GM23248 (cell line): ENCODE data around the gene ADGRL2. TPM values are rescaled to one million over a fixed set of nuclear protein-coding genes. Genes with fewer than 3 reads are reported as not detected.

Experiments
- DNase-seq: peaks from one replicate; pipeline ENCODE4 v3.0.0-alpha.2; 2015
- H2AFZ ChIP-seq: fragments of 200-600 bp; sonication (generic); 2 replicates; pipeline ENCODE4 v1.6.1; 2016; ENCODE audit warnings: antibody characterized with exemption
- H3F3A ChIP-seq: fragments of 200-600 bp; sonication (generic); 2 replicates; pipeline ENCODE4 v1.6.1; 2016; ENCODE audit warnings: mild to moderate bottlenecking, antibody characterized with exemption, mixed run types; ENCODE audit not compliant: insufficient read depth
- H3K27ac ChIP-seq: fragments of 200-600 bp; sonication (generic); 2 replicates; pipeline ENCODE4 v1.5.1; 2016; ENCODE audit warnings: mild to moderate bottlenecking
- H3K27me3 ChIP-seq: fragments of 200-600 bp; sonication (generic); replicated peaks from 2 replicates; pipeline ENCODE4 v1.6.1; 2016; ENCODE audit warnings: mild to moderate bottlenecking; ENCODE audit not compliant: insufficient read depth
- H3K36me3 ChIP-seq: fragments of 200-600 bp; sonication (generic); 2 replicates; pipeline ENCODE4 v1.6.1; 2016; ENCODE audit warnings: low read depth, mild to moderate bottlenecking
- H3K4me1 ChIP-seq: fragments of 200-600 bp; sonication (generic); 2 replicates; pipeline ENCODE4 v1.6.1; 2016; ENCODE audit warnings: mild to moderate bottlenecking; ENCODE audit not compliant: insufficient read depth
- H3K4me2 ChIP-seq: fragments of 200-600 bp; sonication (generic); one replicate; pipeline ENCODE4 v1.6.1; 2016; ENCODE audit warnings: mild to moderate bottlenecking; ENCODE audit not compliant: unreplicated experiment
- H3K4me3 ChIP-seq: fragments of 200-600 bp; sonication (generic); 2 replicates; pipeline ENCODE4 v1.5.1; 2016; ENCODE audit warnings: mild to moderate bottlenecking
- H3K79me2 ChIP-seq: fragments of 200-600 bp; sonication (generic); 2 replicates; pipeline ENCODE4 v1.6.1; 2016; ENCODE audit warnings: mild to moderate bottlenecking; ENCODE audit not compliant: insufficient read depth
- H3K9ac ChIP-seq: fragments of 200-600 bp; sonication (generic); 2 replicates; pipeline ENCODE4 v1.6.1; 2016; ENCODE audit warnings: mild to moderate bottlenecking
- H3K9me2 ChIP-seq: fragments of 200-600 bp; sonication (generic); 2 replicates; pipeline ENCODE4 v1.6.1; 2016; ENCODE audit warnings: mixed run types, mild to moderate bottlenecking, moderate library complexity; ENCODE audit not compliant: insufficient read depth
- H3K9me3 ChIP-seq: fragments of 200-600 bp; sonication (generic); one replicate; pipeline ENCODE4 v1.6.1; 2017; ENCODE audit warnings: low read depth
- H4K20me1 ChIP-seq: fragments of 200-600 bp; sonication (generic); 2 replicates; pipeline ENCODE4 v1.6.0; 2016; ENCODE audit not compliant: insufficient read depth
- EZH2 ChIP-seq: fragments of 200-600 bp; sonication (generic); IDR thresholded peaks from 2 replicates; pipeline ENCODE4 v1.6.1; 2018; ENCODE audit warnings: antibody characterized with exemption, mild to moderate bottlenecking; ENCODE audit not compliant: insufficient read depth, poor library complexity, severe bottlenecking
- EZH2phosphoT487 ChIP-seq: fragments of 200-600 bp; sonication (generic); IDR thresholded peaks from 2 replicates; pipeline ENCODE4 v1.6.1; 2018; ENCODE audit warnings: antibody characterized with exemption, moderate library complexity, mild to moderate bottlenecking, low read depth; ENCODE audit not compliant: insufficient read depth
- WGBS, 2 experiments: methylation state at CpG; one replicate each; pipeline ENCODE4 v1.1.6; 2015 to 2017; ENCODE audit warnings: low lambda C conversion rate in 2 of 2, low coverage in 1 of 2; ENCODE audit errors: missing lambda C conversion rate in 2 of 2; 5-methylcytosine and 5-hydroxymethylcytosine counted together
- in situ Hi-C: fragments of 300-500 bp; cut with MboI; formaldehyde crosslinking; loops from 2 replicates; pipeline ENCODE4 v1.15.0; 2020
- polyA plus RNA-seq: library from polyadenylated mRNA; unstranded; fragments of >200 nt; fragmentation: Nextera tagmentation; extraction: Ambion mirVana; gene quantifications from 2 replicates; pipeline ENCODE4 v1.2.1, GENCODE V29; 2016
- total RNA-seq: library from RNA; depleted of rRNA; stranded (reverse); fragments of >200 nt; shearing (Covaris generic); gene quantifications from 2 replicates; pipeline ENCODE4 v1.2.3, GENCODE V29; 2014

Gene ADGRL2
- total and polyA plus RNA-seq, 2 experiments from 2014 or later = 12.3 to 41.6 TPM

GRCh38 chr1:81841795-81842194 lies 41.1 kb downstream of the ADGRL2 start:
- H3K4me1 ChIP-seq = no peaks in the 10 kb centered on the region
- no peak overlapping the region for H3K4me3 ChIP-seq
- no peaks in the 10 kb centered on the region for H4K20me1 ChIP-seq
- H3K79me2 ChIP-seq = peaks cover 9% of the 10 kb centered on the region
- DNase-seq = no peak
- H3F3A ChIP-seq = no peaks in the 10 kb centered on the region
- no peaks in the 10 kb centered on the region for H3K9me3 ChIP-seq
- 71% methylated on average over 4 of the region's 4 CpGs for WGBS, 2 experiments
- in situ Hi-C loops = no loop called here
- no peaks in the 10 kb centered on the region for H3K9me2 ChIP-seq
- H3K9ac ChIP-seq = no peak overlapping the region
- H3K4me2 ChIP-seq = no peak overlapping the region
- no peak overlapping the region for H2AFZ ChIP-seq
- TF ChIP-seq EZH2 = no peak
- no peak for TF ChIP-seq EZH2phosphoT487
- no peaks in the 10 kb centered on the region for H3K27me3 ChIP-seq
- H3K27ac ChIP-seq = no peak overlapping the region
- H3K36me3 ChIP-seq = no peaks in the 10 kb centered on the region

GRCh38 chr1:81844477-81844876 lies 43.7 kb downstream of the ADGRL2 start:
- Histone ChIP-seq H3K27ac (no peak overlapping the region), H3K9ac (no peak overlapping the region), H3K9me3 (no peaks in the 10 kb centered on the region), H3K27me3 (no peaks in the 10 kb centered on the region), H2AFZ (no peak overlapping the region), H3K4me3 (no peak overlapping the region), H4K20me1 (no peaks in the 10 kb centered on the region), H3K36me3 (no peaks in the 10 kb centered on the region), H3F3A (no peaks in the 10 kb centered on the region), H3K4me2 (no peak overlapping the region), H3K4me1 (no peaks in the 10 kb centered on the region), H3K79me2 (no peaks in the 10 kb centered on the region), H3K9me2 (no peaks in the 10 kb centered on the region)
- TF ChIP-seq EZH2phosphoT487 = no peak
- TF ChIP-seq EZH2 = no peak
- DNase-seq = no peak
- in situ Hi-C loops = no loop called here
- WGBS, 2 experiments = 97% methylated on average over 2 of the region's 2 CpGs

GRCh38 chr1:81846630-81847029 lies 45.9 kb downstream of the ADGRL2 start:
- in situ Hi-C loops = no loop called here
- WGBS, 2 experiments = 91 to 96% methylated on average over 1 of the region's 1 CpG
- H3F3A ChIP-seq = no peaks in the 10 kb centered on the region
- DNase-seq = no peak
- no peaks in the 10 kb centered on the region for H3K4me1 ChIP-seq
- no peaks in the 10 kb centered on the region for H4K20me1 ChIP-seq
- H3K79me2 ChIP-seq = no peaks in the 10 kb centered on the region
- no peak overlapping the region for H3K9ac ChIP-seq
- no peak overlapping the region for H3K27ac ChIP-seq
- TF ChIP-seq EZH2 (no peak), EZH2phosphoT487 (no peak)
- H3K4me2 ChIP-seq = no peak overlapping the region
- no peaks in the 10 kb centered on the region for H3K9me3 ChIP-seq
- no peaks in the 10 kb centered on the region for H3K36me3 ChIP-seq
- H3K9me2 ChIP-seq = no peaks in the 10 kb centered on the region
- no peak overlapping the region for H2AFZ ChIP-seq
- H3K27me3 ChIP-seq = no peaks in the 10 kb centered on the region
- H3K4me3 ChIP-seq = no peak overlapping the region

- no peak for TF ChIP-seq EZH2phosphoT487
- TF ChIP-seq EZH2 = no peak
- 73 to 80% methylated on average over 2 of the region's 2 CpGs for WGBS, 2 experiments
- Histone ChIP-seq H3K4me2 (no peak overlapping the region), H3K9me3 (no peaks in the 10 kb centered on the region), H3K36me3 (no peaks in the 10 kb centered on the region), H3K9ac (no peak overlapping the region), H3K4me1 (no peaks in the 10 kb centered on the region), H3K27ac (no peak overlapping the region), H3K9me2 (no peaks in the 10 kb centered on the region), H3K4me3 (no peak overlapping the region), H2AFZ (no peak overlapping the region), H3F3A (no peaks in the 10 kb centered on the region), H4K20me1 (no peaks in the 10 kb centered on the region), H3K27me3 (no peaks in the 10 kb centered on the region), H3K79me2 (no peaks in the 10 kb centered on the region)
- in situ Hi-C loops = no loop called here
- DNase-seq = no peak
These were observed 46.3 kb downstream of the ADGRL2 start for GRCh38 chr1:81847063-81847462.
